Transverse colon (tissue), 4 donors: ENCODE measurements around the gene ATP1B3.

Source experiments
- CTCF ChIP-seq, 5 experiments: fragments of 200-600 bp in 3 of 5; fragments of 450-650 bp in 2 of 5; sonication (generic) in 3 of 5; IDR thresholded peaks; 1 replicate in 2 of 5; 2 replicates in 3 of 5; pipeline ENCODE4 v1.5.1; 2016 to 2017; ENCODE audit warnings: antibody characterized with exemption in 5 of 5, inconsistent platforms in 3 of 5, mild to moderate bottlenecking in 2 of 5, moderate library complexity in 1 of 5
- POLR2AphosphoS5 ChIP-seq, 3 donors: sonication (generic); formaldehyde crosslinking; IDR thresholded peaks; one replicate each; pipeline ENCODE4 v1.6.1; 2016; ENCODE audit warnings: antibody characterized with exemption in 3 of 3

- no peak for TF ChIP-seq CTCF (IDR thresholded peaks at IDR 0.05)
- TF ChIP-seq POLR2AphosphoS5 (IDR thresholded peaks at IDR 0.05): no peak
Observed at GRCh38 chr3:141895731-141896130, 19.3 kb downstream of the ATP1B3 start.
